Measurements from ENCODE around the gene RSPH3.
A peak's percentile ranks its signal among the peaks of the same experiment; 100 is the strongest.

DNA sequence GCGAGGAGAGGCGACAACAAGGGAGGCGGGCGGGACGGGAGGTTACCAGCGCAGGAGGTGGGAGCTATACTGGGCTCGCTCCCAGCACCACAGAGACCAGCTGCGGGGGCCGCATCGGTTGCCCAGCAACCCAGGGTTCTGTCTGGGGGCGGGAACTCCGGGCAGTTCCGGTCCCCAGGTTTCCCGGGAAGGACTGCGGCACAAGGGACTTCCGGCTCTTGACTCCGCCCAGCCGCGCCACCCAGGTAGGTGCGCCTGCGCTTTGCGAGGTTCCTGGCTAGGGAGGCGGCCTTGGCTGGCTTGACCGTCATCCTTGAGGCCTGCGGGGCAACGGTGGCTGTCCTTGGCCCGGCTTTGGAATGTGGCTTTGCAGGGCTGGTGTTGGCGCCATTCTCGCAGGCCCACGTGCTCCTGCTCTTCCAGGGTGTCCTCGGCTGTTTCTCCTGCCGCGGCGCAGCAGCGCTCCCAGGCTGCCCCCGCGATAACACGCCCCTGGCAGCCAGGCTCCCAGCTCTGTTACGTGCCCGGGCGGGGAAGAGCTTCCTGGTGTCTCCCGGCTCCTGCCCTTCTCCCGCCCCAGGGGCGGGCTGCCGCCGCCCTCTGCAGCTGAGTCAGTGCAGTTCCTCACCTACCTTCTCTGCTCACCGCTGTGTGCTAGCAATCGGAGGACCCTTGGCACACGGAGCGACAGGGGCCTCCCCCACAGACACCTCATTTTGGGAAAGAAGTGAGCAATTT lies at the start of gene RSPH3:
- TF ChIP-seq, protein P1, sequence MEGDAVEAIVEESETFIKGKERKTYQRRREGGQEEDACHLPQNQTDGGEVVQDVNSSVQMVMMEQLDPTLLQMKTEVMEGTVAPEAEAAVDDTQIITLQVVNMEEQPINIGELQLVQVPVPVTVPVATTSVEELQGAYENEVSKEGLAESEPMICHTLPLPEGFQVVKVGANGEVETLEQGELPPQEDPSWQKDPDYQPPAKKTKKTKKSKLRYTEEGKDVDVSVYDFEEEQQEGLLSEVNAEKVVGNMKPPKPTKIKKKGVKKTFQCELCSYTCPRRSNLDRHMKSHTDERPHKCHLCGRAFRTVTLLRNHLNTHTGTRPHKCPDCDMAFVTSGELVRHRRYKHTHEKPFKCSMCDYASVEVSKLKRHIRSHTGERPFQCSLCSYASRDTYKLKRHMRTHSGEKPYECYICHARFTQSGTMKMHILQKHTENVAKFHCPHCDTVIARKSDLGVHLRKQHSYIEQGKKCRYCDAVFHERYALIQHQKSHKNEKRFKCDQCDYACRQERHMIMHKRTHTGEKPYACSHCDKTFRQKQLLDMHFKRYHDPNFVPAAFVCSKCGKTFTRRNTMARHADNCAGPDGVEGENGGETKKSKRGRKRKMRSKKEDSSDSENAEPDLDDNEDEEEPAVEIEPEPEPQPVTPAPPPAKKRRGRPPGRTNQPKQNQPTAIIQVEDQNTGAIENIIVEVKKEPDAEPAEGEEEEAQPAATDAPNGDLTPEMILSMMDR (IDR thresholded peaks at IDR 0.05 in 4 of 5, conservative IDR thresholded peaks at IDR 0.05 in 1 of 5): peak; percentile 13 to 45 (median 35)
- TF ChIP-seq POLR2A (IDR thresholded peaks at IDR 0.05): peak; percentile 32 to 37

Data from gastrocnemius medialis (tissue), 4 donors.